Measurements from ENCODE around the gene SURF4.

The SURF4 gene

GRCh38 chr9:133356391-133357091 lies 19.3 kb downstream of the SURF4 start, which contains the start of the genes SURF1 and SURF2:
TSS of gene SURF1 (minus strand) at chr9:133356487. CDS start at chr9:133356453, 34 bp downstream.
TSS of gene SURF2 (plus strand) at chr9:133356550. CDS start at chr9:133356593, 43 bp downstream.
- Histone ChIP-seq H3K79me2 (ENCODE audit: insufficient read depth, low read length) (peaks cover 35% of the 10 kb centered on the region), H3K4me3 (ENCODE audit: low read depth in 1 of 2, low read length in 2 of 2) (peak within 1 kb of the TSS; percentile 84 to 91), H3K27me3 (ENCODE audit: insufficient read depth, low read length, poor library complexity) (no peaks in the 10 kb centered on the region), H2AFZ (ENCODE audit: low read depth, low read length) (peak within 1 kb of the TSS; percentile 80), H3K4me1 (ENCODE audit: insufficient read depth, low read length) (peaks cover 40% of the 10 kb centered on the region), H3K27ac (ENCODE audit: low read length) (peak within 1 kb of the TSS; percentile 68), H3K36me3 (ENCODE audit: insufficient read depth, low read length) (peaks cover 52% of the 10 kb centered on the region), H4K20me1 (ENCODE audit: insufficient read depth, low read length) (peaks cover 28% of the 10 kb centered on the region; the same call in 1 of the 2 replicates), H3K9me3 (ENCODE audit: insufficient read depth, low read length, severe bottlenecking) (no peaks in the 10 kb centered on the region), H3K9ac (ENCODE audit: low read depth, low read length) (peak within 1 kb of the TSS; percentile 63), H3K4me2 (ENCODE audit: insufficient read depth, low read length) (peak within 1 kb of the TSS; percentile 87)
- ATAC-seq (ENCODE audit: insufficient read depth, low read depth) (peak; percentile 86), DNase-seq (peak; percentile 89)
- TF ChIP-seq EZH2 (IDR thresholded peaks at IDR 0.05; ENCODE audit: borderline replicate concordance, low read depth, low read length, severe bottlenecking) (no peak), CTCF (IDR thresholded peaks at IDR 0.05; ENCODE audit: borderline replicate concordance, extremely low read depth, low read length, poor library complexity, severe bottlenecking) (no peak)

GRCh38 chr9:133355881-133356357 lies 19.9 kb downstream of the SURF4 start:
- Histone ChIP-seq H3K36me3 (ENCODE audit: insufficient read depth, low read length) (peaks cover 52% of the 10 kb centered on the region), H4K20me1 (ENCODE audit: insufficient read depth, low read length) (peaks cover 29% of the 10 kb centered on the region; the same call in 1 of the 2 replicates), H3K4me2 (ENCODE audit: insufficient read depth, low read length) (peak overlapping the region; percentile 73), H3K79me2 (ENCODE audit: insufficient read depth, low read length) (peaks cover 35% of the 10 kb centered on the region), H2AFZ (ENCODE audit: low read depth, low read length) (peak overlapping the region; percentile 31; the same call in 1 of the 2 replicates), H3K27ac (ENCODE audit: low read length) (peak overlapping the region; percentile 60), H3K9me3 (ENCODE audit: insufficient read depth, low read length, severe bottlenecking) (no peaks in the 10 kb centered on the region), H3K27me3 (ENCODE audit: insufficient read depth, low read length, poor library complexity) (no peaks in the 10 kb centered on the region), H3K4me3 (ENCODE audit: low read depth in 1 of 2, low read length in 2 of 2) (peak overlapping the region; percentile 84 to 91), H3K9ac (ENCODE audit: low read depth, low read length) (peak overlapping the region; percentile 63), H3K4me1 (ENCODE audit: insufficient read depth, low read length) (peaks cover 40% of the 10 kb centered on the region)
- ATAC-seq (ENCODE audit: insufficient read depth, low read depth), result no peak; the same call in 2 of the 3 replicates
- no peak for DNase-seq
- TF ChIP-seq CTCF (IDR thresholded peaks at IDR 0.05; ENCODE audit: borderline replicate concordance, extremely low read depth, low read length, poor library complexity, severe bottlenecking) (no peak), EZH2 (IDR thresholded peaks at IDR 0.05; ENCODE audit: borderline replicate concordance, low read depth, low read length, severe bottlenecking) (no peak)

- no peaks in the 10 kb centered on the region for H3K9me3 ChIP-seq (ENCODE audit: insufficient read depth, low read length, severe bottlenecking)
- DNase-seq, result no peak
- no peak overlapping the region for H2AFZ ChIP-seq (ENCODE audit: low read depth, low read length)
- no peaks in the 10 kb centered on the region for H3K27me3 ChIP-seq (ENCODE audit: insufficient read depth, low read length, poor library complexity)
- peaks cover 43% of the 10 kb centered on the region for H3K79me2 ChIP-seq (ENCODE audit: insufficient read depth, low read length)
- ATAC-seq (ENCODE audit: insufficient read depth, low read depth), result no peak
- H3K4me3 ChIP-seq (ENCODE audit: low read depth in 1 of 2, low read length in 2 of 2), result peak overlapping the region in 1 of 2 experiments; percentile 91; a peak in 1 of 4 replicates
- peaks cover 52% of the 10 kb centered on the region for H3K36me3 ChIP-seq (ENCODE audit: insufficient read depth, low read length)
- TF ChIP-seq CTCF (IDR thresholded peaks at IDR 0.05; ENCODE audit: borderline replicate concordance, extremely low read depth, low read length, poor library complexity, severe bottlenecking) (no peak), EZH2 (IDR thresholded peaks at IDR 0.05; ENCODE audit: borderline replicate concordance, low read depth, low read length, severe bottlenecking) (no peak)
- peaks cover 51% of the 10 kb centered on the region for H3K4me1 ChIP-seq (ENCODE audit: insufficient read depth, low read length)
- H3K4me2 ChIP-seq (ENCODE audit: insufficient read depth, low read length), result peak overlapping the region; percentile 73; the same call in 1 of the 2 replicates
- H3K27ac ChIP-seq (ENCODE audit: low read length), result no peak overlapping the region
- peak overlapping the region; percentile 63; the same call in 1 of the 2 replicates for H3K9ac ChIP-seq (ENCODE audit: low read depth, low read length)
- peaks cover 35% of the 10 kb centered on the region for H4K20me1 ChIP-seq (ENCODE audit: insufficient read depth, low read length)
Observed at GRCh38 chr9:133354766-133355165, 21.1 kb downstream of the SURF4 start.
